HepG2 (cell line): ENCODE results near the gene RASL12. TPM values are rescaled to one million over a fixed set of nuclear protein-coding genes. Genes with fewer than 3 reads are reported as not detected.
"Not testable (repeated sequence)": the region's sequence is repeated elsewhere in the genome, so short reads cannot be mapped to it uniquely, and the experiment has no call there.

Source experiments
- ATF1 ChIP-seq: IDR thresholded peaks from 2 replicates; pipeline ENCODE4 v1.6.1; 2016; ENCODE audit warnings: mild to moderate bottlenecking, control low read depth
- HMGXB4 ChIP-seq, 2 experiments: sonication (generic) in 1 of 2; formaldehyde crosslinking in 1 of 2; IDR thresholded peaks; 2 replicates each; pipeline versions ENCODE4 v1.4.0 to v1.6.1; 2018 to 2020; ENCODE audit warnings: missing genetic modification reagents in 2 of 2, borderline replicate concordance in 1 of 2, low read depth in 1 of 2, mild to moderate bottlenecking in 1 of 2, missing biosample characterization in 1 of 2
- HNF1A ChIP-seq, 2 experiments: sonication (generic) in 1 of 2; formaldehyde crosslinking in 1 of 2; IDR thresholded peaks; 2 replicates each; pipeline versions ENCODE4 v1.4.0 to v1.6.1; 2016 to 2020; ENCODE audit warnings: borderline replicate concordance in 1 of 2, low read depth in 1 of 2, mild to moderate bottlenecking in 1 of 2, missing genetic modification reagents in 1 of 2
- KLF6 ChIP-seq: IDR thresholded peaks from 2 replicates; pipeline ENCODE4 v1.8.0; 2016; ENCODE audit warnings: missing biosample characterization, missing genetic modification reagents
- LCORL ChIP-seq, 2 experiments: fragments of 450-650 bp in 1 of 2; sonication (generic) in 1 of 2; formaldehyde crosslinking in 1 of 2; IDR thresholded peaks; 2 replicates each; pipeline versions ENCODE4 v1.5.0 to v1.6.1; 2017 to 2020; ENCODE audit warnings: antibody characterized with exemption in 1 of 2, missing genetic modification reagents in 1 of 2
- MLX ChIP-seq: IDR thresholded peaks from 2 replicates; pipeline ENCODE4 v1.6.1; 2016
- MYC ChIP-seq: sonication (generic); formaldehyde crosslinking; IDR thresholded peaks from 2 replicates; pipeline ENCODE4 v1.9.0; 2021; ENCODE audit warnings: missing genetic modification reagents, borderline replicate concordance
- MYPOP ChIP-seq: sonication (generic); formaldehyde crosslinking; IDR thresholded peaks from 2 replicates; pipeline ENCODE4 v1.8.1; 2023; ENCODE audit warnings: mild to moderate bottlenecking, moderate library complexity, missing genetic modification reagents
- POLR2G ChIP-seq: fragments of 200-400 bp; formaldehyde crosslinking; IDR thresholded peaks from 2 replicates; pipeline ENCODE4 v1.6.1; 2018; ENCODE audit warnings: mild to moderate bottlenecking, low read depth, low read length, moderate library complexity
- RARA ChIP-seq: IDR thresholded peaks from 2 replicates; pipeline ENCODE4 v1.6.1; 2016; ENCODE audit warnings: missing genetic modification reagents, missing compliant biosample characterization
- TFE3 ChIP-seq: IDR thresholded peaks from 2 replicates; pipeline ENCODE4 v1.6.1; 2016
- ZMAT3 ChIP-seq: sonication (generic); formaldehyde crosslinking; conservative IDR thresholded peaks from 2 replicates; pipeline ENCODE4 v1.7.0; 2021; ENCODE audit warnings: missing genetic modification reagents
- ZMYM4 ChIP-seq: sonication (generic); formaldehyde crosslinking; IDR thresholded peaks from 2 replicates; pipeline ENCODE4 v1.8.1; 2023; ENCODE audit warnings: mild to moderate bottlenecking, missing genetic modification reagents
- ZNF331 ChIP-seq: sonication (generic); formaldehyde crosslinking; IDR thresholded peaks from 2 replicates; pipeline ENCODE4 v1.4.0; 2020; ENCODE audit warnings: missing genetic modification reagents
- ZNF574 ChIP-seq: sonication (generic); formaldehyde crosslinking; IDR thresholded peaks from 2 replicates; pipeline ENCODE4 v1.4.0; 2020; ENCODE audit warnings: missing genetic modification reagents
- ZNF879 ChIP-seq: sonication (generic); formaldehyde crosslinking; IDR thresholded peaks from 2 replicates; pipeline ENCODE4 v1.8.1; 2023; ENCODE audit warnings: missing genetic modification reagents
- polyA plus RNA-seq, 8 experiments: library from polyadenylated mRNA; depleted of rRNA in 3 of 8; stranded (reverse) in 7 of 8; unstranded in 1 of 8; fragments of >200 nt; fragmentation: Illumina TruSeq in 4 of 8; extraction: Trizol in 4 of 8; gene quantifications; 2 replicates each; pipeline versions ENCODE4 v1.2.1 to v1.2.3, GENCODE V29; 2011 to 2016; ENCODE audit warnings: low read depth in 4 of 8, missing spikeins in 1 of 8, mixed read lengths in 1 of 8; ENCODE audit not compliant: insufficient read depth in 1 of 8
- total RNA-seq, 5 experiments: library from RNA; depleted of rRNA; stranded (reverse); fragments of >200 nt; fragmentation: Illumina TruSeq; extraction: Trizol; gene quantifications; 2 replicates each; pipeline ENCODE4 v1.2.3, GENCODE V29; 2016; ENCODE audit warnings: low read depth in 1 of 5

The RASL12 gene
- total and polyA plus RNA-seq, 2 of the 13 experiments (the other 11 are each of a cell fraction or from before 2014, with no cell fraction given), result 0.16 to 0.55 TPM

- TF ChIP-seq HMGXB4 (CRISPR knock-in tag; IDR thresholded peaks at IDR 0.05; ENCODE audit: borderline replicate concordance in 1 of 2, low read depth in 1 of 2) (peak in 1 of 2 experiments; percentile 8; a peak in 1 of 4 replicates), TFE3 (CRISPR knock-in tag) (peak; percentile 90), LCORL (CRISPR knock-in tag; IDR thresholded peaks at IDR 0.05) (peak; percentile 66), ZNF879 (CRISPR knock-in tag) (0 out of 2 replicates have a peak, but pooled peaks have one; percentile 44), ZMYM4 (CRISPR knock-in tag) (peak; percentile 38; the same call in 1 of the 2 replicates), POLR2G (peak; percentile 19; the same call in 1 of the 2 replicates), RARA (CRISPR knock-in tag) (peak; percentile 65), ZNF331 (CRISPR knock-in tag) (peak; percentile 59; the same call in 1 of the 2 replicates), MLX (CRISPR knock-in tag) (peak; percentile 40; the same call in 1 of the 2 replicates), MYPOP (0 out of 2 replicates have a peak, but pooled peaks have one; percentile 3), MYC (CRISPR knock-in tag) (peak; percentile 7; the same call in 1 of the 2 replicates), ZNF574 (CRISPR knock-in tag) (0 out of 2 replicates have a peak, but pooled peaks have one; percentile 9), HNF1A (IDR thresholded peaks at IDR 0.05; ENCODE audit: low read depth) (peak; percentile 87), HNF1A (CRISPR knock-in tag; IDR thresholded peaks at IDR 0.05; ENCODE audit: borderline replicate concordance) (peak; percentile 92), ZMAT3 (CRISPR knock-in tag) (peak; percentile 47; the same call in 1 of the 2 replicates), KLF6 (0 out of 2 replicates have a peak, but pooled peaks have one; percentile 4), ATF1 (CRISPR knock-in tag) (peak; percentile 12; the same call in 1 of the 2 replicates)
- not testable (repeated sequence) for TF ChIP-seq LCORL (IDR thresholded peaks at IDR 0.05)
Observed at GRCh38 chr15:65044218-65044617, 23.6 kb downstream of the RASL12 start (continued).
